Measurements from ENCODE around the gene FAM20C.

GRCh38 chr7:245574-246295, 53.4 kb downstream of the FAM20C start:
- no peak for TF ChIP-seq CTCF (IDR thresholded peaks at IDR 0.05; ENCODE audit: extremely low read depth in 1 of 2, insufficient read depth in 1 of 2, low read depth in 1 of 2, low read length in 2 of 2)
- no peak for TF ChIP-seq EZH2 (IDR thresholded peaks at IDR 0.05; ENCODE audit: borderline replicate concordance, low read depth, low read length, severe bottlenecking)
- no peak for TF ChIP-seq JUN (IDR thresholded peaks at IDR 0.05; ENCODE audit: borderline replicate concordance, insufficient read depth, insufficient read length, low read depth)
- no peak for TF ChIP-seq POLR2AphosphoS5 (IDR thresholded peaks at IDR 0.05; ENCODE audit: insufficient read depth, low read depth, low read length)
- TF ChIP-seq MAX (IDR thresholded peaks at IDR 0.05; ENCODE audit: insufficient read depth, insufficient read length), result no peak
- no peak for TF ChIP-seq POLR2A (IDR thresholded peaks at IDR 0.05; ENCODE audit: low read depth, low read length)
- no peak for TF ChIP-seq MYC (IDR thresholded peaks at IDR 0.05; ENCODE audit: low read depth, low read length)
